Measurements from ENCODE around the gene TMEM100.

Gene TMEM100, protein sequence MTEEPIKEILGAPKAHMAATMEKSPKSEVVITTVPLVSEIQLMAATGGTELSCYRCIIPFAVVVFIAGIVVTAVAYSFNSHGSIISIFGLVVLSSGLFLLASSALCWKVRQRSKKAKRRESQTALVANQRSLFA

DNA sequence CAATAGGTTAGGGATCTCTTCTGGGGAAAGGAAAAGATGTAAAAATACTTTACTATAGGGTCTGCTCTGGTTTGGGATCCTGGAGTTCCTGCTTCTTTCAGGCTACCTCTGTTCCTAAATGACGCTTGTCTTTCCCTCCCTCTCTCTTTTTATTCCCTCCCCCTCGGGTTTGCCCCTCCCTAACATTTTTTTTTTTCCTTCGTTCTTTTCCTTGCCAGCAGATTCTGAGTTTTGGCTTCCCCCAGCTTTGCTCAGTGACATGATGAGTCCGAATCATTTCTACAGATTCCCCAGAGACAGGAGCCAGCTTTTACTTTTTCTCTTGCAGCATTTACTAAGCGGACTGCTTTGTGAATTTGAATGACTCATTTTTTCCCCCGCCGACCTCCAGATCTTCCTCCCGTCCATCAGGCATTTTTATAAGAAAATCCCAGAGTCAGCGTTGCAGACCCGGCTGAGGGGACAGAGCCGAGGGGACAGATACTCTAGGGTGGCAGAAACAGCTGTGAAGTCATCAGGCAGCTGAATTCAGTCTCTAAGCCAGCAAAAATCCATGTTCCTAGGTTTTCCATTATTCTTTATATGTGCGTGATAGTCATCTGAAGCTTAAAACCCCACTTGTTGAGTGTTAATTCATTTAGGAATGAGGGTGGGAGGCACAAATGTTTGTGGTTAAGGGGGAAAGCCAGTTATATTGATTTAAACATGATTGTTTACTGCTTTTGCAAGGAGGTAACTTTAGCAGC, at the start of gene TMEM100:
Gene TMEM100 (minus strand): TSS at position 123 of the 746 bp plus-strand sequence. CDS start 1,794 bp downstream, outside the sequence.
- in situ Hi-C loops (cut with MboI; ENCODE audit: low pct_unique_long_range_greater_than_20kb, low sequenced_read_pairs), result no loop called here

DNA sequence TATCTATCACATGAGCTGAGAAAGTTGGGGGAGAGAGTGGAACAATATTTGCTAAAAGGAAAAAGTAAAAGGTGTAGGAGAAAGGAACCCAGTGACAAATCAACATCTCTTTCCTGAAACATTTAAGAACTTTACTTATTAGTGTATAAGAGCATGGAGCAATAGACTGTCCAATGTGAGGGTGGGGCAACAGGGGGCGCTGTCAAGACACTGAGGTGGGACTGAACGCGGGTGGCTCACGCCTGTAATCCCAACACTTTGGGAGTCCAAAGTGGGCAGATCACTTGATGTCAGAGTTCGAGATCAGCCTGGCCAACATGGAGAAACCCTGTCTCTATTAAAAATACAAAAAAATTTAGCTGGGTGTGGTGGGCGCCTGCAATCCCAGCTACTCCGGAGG, 49.4 kb upstream of the TMEM100 start:
- DNase-seq, result no peak
- in situ Hi-C loops (cut with MboI; ENCODE audit: low pct_unique_long_range_greater_than_20kb, low sequenced_read_pairs), result loop anchor here (25.0 kb wide), 1 partner anchor 235 kb away; no protein-coding TSS in a partner anchor

More for the DNA sequence above, at the start of gene TMEM100:
- DNase-seq, result peak; percentile 15

DNA sequence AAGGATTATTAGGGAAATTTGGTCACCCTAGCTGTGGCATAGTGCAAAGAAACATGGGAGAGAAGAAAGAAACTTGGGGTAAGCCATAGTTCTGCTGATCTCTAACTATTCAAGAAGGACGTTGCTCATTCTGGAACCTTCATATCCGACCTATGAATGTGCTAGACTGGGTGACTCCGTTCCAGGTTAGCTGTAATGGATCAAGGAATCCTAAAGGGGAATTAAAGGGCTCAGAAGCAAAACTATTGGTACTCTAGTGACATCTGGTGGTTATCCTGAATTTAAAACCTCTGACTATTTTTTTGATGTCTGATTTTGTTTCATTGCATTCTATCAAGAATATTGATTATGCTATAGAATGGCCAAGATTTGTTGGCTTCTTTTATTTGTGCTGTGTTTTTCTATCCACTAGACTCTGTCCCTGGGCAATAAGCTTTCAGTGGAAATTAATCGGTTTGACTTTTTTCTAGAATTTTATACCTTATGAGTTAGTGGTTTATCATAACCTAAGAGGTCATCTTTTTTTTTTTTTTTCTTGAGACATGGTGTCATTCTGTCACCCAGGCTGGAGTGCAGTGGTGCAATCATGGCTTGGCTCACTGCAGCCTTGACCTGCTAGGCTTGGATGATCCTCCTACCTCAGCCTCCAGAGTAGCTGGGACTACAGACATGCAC, 47.7 kb upstream of the TMEM100 start:
- in situ Hi-C loops (cut with MboI; ENCODE audit: low pct_unique_long_range_greater_than_20kb, low sequenced_read_pairs), result loop anchor here (25.0 kb wide), 1 partner anchor 233 kb away; no protein-coding TSS in a partner anchor
- peak; percentile 69 for DNase-seq

DNA sequence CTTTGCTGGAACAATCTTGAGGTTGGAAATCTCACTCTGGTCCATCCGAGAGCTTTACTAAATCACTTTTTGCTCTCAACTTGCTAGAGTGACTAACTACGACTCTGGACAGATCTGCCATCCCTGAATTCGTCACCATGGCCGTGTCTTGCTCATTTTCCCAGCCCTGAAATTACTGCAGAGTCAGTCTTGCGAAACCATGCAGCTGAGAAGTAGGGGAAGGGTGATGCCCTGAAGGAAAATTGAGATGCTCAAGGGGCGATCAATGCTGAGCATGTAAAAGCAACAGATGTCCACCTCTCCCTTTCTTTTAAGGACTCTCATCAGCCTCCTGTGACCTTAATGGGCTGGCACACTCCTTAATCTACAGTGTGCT, 46.9 kb upstream of the TMEM100 start:
- DNase-seq, result no peak
- in situ Hi-C loops (cut with MboI; ENCODE audit: low pct_unique_long_range_greater_than_20kb, low sequenced_read_pairs), result loop anchor here (25.0 kb wide), 1 partner anchor 232 kb away; no protein-coding TSS in a partner anchor

DNA sequence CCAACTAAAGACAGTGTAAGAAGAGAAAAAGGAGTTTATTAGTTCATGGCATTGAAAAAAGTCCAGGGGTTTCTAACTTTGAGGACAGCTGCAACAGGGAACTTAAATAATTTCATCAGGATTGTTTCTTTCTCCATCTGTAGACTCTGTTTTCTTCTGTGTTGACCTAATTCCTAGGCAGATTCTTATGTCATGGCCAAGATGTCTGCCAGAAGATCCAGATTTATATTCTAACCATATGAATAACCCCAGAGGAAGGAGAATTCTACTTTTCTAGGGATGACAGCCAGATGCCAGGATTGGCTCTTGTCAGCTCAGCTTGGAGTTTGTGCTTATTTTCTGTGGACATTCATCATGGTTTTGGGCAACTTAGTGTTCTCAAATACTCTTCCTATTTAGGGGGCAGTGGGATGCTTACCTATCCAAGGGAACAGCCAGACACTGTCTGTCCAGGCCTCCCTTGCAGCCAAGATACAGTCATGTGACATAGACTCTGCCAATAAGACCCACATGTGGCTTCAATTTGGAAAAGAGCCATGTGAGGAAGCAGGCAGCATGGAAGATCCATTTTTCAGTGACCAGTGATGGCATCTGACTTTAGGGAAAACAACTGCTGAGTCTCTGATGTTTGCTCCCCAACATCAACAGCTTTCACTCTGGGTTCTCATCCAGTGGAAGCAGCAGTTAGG, 46.4 kb upstream of the TMEM100 start:
- DNase-seq, result no peak
- in situ Hi-C loops (cut with MboI; ENCODE audit: low pct_unique_long_range_greater_than_20kb, low sequenced_read_pairs), result loop anchor here (25.0 kb wide), 1 partner anchor 232 kb away; no protein-coding TSS in a partner anchor

DNA sequence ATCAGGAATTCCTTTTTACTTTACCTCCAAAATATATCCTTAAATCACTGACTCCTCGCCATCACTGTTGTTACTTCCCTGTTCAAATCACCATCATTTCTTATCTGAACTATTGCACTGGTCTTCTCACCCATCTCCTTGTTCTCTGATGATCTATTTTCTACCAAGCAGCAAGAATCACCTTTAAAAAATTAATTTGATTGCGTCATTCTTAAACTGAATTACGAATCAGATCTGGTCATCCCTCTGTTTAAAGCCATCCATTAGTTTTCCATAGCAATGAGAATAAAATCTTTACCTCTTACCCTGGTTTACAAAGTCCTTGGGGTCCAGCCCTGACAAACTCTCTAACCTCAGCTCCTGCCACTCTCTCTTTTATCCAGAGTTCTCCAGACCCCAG, 42.8 kb upstream of the TMEM100 start:
- DNase-seq, result no peak
- in situ Hi-C loops (cut with MboI; ENCODE audit: low pct_unique_long_range_greater_than_20kb, low sequenced_read_pairs), result loop anchor here (25.0 kb wide), 1 partner anchor 228 kb away; no protein-coding TSS in a partner anchor

DNA sequence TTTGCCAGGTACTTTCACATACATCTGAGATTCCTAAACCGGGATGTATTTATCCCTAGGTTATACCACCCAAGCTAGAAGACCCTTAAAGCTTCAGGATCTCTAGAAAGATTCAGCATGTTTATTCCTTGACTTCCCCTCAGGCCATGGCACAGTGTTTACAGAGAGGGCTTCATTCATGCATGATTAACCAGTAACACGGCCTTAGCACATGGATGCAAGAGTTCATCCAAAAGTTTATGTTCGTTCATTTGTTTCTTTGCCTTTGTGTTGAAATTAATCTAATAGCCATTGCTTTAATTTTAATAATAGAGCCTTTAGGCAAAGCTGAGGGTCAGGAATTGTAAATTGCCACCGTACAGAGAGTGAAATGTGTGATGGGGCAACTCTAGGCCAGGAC, 41.9 kb upstream of the TMEM100 start:
- no peak for DNase-seq
- in situ Hi-C loops (cut with MboI; ENCODE audit: low pct_unique_long_range_greater_than_20kb, low sequenced_read_pairs), result loop anchor here (25.0 kb wide), 1 partner anchor 227 kb away; no protein-coding TSS in a partner anchor

DNA sequence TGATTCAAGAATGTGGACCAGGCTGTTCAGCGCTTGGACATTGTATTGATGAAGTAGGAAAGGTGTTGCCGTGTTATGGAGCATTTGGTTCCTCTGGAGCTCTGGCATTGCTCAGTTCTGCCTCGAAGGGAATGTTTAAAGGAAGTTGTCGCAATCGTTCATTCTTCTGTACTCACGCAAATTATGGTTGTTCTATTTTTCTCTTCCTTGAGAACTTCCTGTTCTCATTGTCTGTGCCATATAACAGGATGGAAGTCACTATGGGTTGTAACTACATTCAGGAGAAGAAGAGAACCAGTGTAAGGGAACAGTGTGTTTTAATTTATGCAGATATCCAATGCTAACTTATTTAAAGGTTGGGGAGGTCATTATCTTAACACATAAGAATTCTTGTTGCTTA, 41.2 kb upstream of the TMEM100 start:
- in situ Hi-C loops (cut with MboI; ENCODE audit: low pct_unique_long_range_greater_than_20kb, low sequenced_read_pairs), result loop anchor here (25.0 kb wide), 1 partner anchor 227 kb away; no protein-coding TSS in a partner anchor
- peak; percentile 63 for DNase-seq

DNA sequence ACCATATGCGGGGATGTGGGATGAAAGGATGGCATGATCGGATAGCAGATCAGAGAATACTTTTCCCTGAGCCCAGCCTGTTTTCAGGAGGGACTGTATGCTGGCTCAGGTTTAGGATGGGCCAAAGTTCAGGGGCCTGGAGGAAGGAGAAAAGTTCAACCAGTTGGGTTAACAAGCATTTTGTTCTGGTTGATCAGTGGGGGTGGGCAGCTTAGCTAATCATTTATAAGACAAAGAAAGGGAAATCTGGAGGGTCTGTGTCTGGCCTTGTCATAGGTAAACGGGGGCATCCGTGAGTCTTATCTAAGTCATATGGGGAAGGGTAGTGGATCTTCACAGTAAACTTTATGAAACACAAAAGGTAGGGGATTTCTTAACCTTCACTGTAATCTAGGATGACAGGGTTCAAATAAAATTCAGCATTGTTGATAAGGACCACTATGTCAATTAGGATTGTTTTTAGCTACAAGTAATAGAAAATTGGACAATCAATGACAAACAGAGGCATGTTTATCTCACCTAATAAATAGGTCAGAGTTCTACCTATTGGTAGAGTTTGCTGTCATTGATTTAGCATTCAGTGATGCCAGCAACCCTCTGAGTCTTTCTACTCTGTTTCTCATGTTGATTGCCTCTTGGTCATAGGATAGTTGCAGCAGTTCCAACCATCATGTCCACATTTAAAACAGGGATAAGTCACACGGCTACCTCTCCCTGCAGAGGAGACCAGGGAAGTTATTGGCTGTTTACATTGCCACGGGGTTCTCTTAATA, 39.6 kb upstream of the TMEM100 start:
- in situ Hi-C loops (cut with MboI; ENCODE audit: low pct_unique_long_range_greater_than_20kb, low sequenced_read_pairs), result loop anchor here (25.0 kb wide), 1 partner anchor 225 kb away; no protein-coding TSS in a partner anchor
- no peak for DNase-seq

DNA sequence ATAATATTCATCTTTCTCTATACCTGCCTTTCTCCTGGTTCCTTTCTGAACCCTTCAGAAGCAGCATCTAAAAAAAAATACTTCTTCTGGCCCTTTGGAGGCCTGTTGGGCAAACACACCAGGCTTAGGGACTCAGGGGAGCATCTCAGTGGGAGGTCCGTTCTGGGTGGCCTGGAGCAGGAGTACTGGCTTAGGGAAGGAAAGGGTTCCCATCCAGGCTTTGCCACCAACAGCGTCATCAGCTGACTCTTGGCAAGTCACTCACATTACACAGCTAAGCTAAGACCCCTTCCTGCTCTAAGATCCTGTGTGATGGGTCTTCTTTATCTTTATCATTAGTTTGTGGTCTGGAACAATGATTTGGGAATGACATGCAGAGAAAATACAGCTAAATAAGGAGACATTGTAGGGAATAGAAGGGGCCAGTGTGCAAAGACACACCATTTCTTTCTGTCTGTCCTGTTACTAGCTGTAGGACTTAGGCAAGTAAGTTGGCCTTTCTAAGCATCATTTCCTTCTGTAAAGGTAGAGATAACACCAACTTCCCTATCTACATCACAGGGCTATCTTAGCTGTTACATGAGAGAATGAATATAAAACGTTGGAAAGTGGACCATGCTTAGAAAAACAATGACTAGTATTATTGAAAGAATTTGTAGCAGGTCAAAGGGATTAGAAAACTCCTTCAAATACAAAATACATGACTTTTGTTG, 38.1 kb upstream of the TMEM100 start:
- peak; percentile 45 for DNase-seq
- in situ Hi-C loops (cut with MboI; ENCODE audit: low pct_unique_long_range_greater_than_20kb, low sequenced_read_pairs), result loop anchor here (25.0 kb wide), 1 partner anchor 223 kb away; no protein-coding TSS in a partner anchor

DNA sequence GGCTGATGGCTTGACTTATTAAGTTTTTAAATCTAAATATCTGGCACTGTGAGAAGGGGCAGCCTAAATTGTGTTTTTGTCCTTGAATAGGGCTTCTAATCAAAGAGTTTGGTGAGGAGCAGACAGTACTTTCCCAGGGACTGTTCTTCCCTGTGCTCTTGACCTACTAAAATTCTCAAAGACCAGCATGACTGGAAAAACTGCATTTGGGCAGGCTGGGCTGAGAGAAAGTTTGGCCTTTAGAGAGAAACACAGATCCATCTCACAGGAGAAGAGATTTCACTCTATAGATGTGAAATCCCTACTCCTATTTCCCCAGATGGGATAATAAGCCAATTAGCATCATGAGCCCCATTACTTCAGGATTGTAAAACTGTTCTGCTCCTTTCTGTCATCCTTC, 35.5 kb upstream of the TMEM100 start:
- in situ Hi-C loops (cut with MboI; ENCODE audit: low pct_unique_long_range_greater_than_20kb, low sequenced_read_pairs), result loop anchor here (25.0 kb wide), 1 partner anchor 221 kb away; no protein-coding TSS in a partner anchor
- no peak for DNase-seq

DNA sequence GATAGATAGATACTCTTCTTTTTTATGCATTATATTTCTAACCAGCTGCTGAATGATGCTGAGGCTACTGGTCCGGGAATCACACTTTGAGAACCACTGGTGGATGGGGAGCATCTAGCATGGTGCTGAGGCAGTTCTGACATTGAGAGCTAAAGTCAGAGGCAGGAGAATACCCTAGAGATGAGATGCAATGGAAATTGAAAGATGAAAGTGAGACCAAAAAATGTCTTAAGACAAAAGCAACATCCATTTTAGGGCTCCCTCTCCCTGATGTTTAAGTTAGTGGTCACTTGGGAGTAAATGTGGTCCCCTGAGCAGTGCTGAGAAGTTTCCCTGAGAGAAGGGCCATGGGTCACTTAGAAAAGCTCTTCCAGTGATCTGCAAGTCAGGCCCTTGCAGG, 35.0 kb upstream of the TMEM100 start:
- in situ Hi-C loops (cut with MboI; ENCODE audit: low pct_unique_long_range_greater_than_20kb, low sequenced_read_pairs), result loop anchor here (25.0 kb wide), 1 partner anchor 220 kb away; no protein-coding TSS in a partner anchor

DNA sequence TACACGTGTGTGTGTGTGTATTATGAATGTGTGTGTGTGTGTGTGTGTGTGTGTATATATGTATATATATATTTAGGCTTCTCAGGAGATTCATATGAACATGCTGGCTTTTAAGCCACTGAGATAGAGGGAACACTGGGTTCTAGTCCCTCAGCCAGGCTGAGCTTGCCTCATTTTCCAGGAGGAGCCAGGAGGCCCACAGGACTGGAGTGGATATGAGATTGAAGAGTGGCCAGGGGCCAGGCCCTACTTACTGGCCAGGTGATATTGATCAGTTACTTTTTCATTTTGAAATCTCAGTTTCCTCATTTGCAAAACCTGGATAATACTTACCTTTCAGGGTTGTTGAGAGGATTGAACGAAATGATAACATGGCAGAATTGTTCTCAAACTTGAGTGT, 34.0 kb upstream of the TMEM100 start:
- in situ Hi-C loops (cut with MboI; ENCODE audit: low pct_unique_long_range_greater_than_20kb, low sequenced_read_pairs), result loop anchor here (25.0 kb wide), 1 partner anchor 219 kb away; no protein-coding TSS in a partner anchor
- DNase-seq, result no peak

More for the DNA sequence above, 35.0 kb upstream of the TMEM100 start:
- no peak for DNase-seq

DNA sequence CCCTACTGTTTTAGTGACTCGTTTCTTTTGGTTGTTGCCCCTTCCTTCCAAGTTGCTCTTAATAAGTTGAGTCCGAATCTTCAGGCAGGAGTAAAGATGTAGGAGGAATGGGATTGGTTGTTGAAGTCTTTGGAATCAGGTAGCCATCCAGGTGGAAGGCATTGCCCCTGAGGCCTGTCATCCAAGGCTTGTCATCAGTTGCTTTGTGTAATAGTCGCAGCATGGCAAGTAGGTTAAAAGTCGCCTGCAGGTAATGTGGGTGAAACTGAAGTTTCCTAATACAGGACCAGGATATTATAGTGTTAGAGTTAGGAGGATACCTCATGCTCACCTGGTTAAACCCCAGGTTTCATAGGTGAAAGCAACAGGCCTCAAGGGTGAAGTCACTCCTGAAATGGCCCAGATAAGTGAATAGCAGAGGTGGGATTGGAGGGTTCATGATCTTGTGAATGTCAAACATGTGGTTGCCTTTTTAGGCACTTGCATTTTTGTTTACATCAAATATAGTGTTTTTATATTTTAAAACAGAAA, 29.1 kb upstream of the TMEM100 start:
- in situ Hi-C loops (cut with MboI; ENCODE audit: low pct_unique_long_range_greater_than_20kb, low sequenced_read_pairs), result loop anchor here (25.0 kb wide), 1 partner anchor 214 kb away; no protein-coding TSS in a partner anchor
- DNase-seq, result no peak

DNA sequence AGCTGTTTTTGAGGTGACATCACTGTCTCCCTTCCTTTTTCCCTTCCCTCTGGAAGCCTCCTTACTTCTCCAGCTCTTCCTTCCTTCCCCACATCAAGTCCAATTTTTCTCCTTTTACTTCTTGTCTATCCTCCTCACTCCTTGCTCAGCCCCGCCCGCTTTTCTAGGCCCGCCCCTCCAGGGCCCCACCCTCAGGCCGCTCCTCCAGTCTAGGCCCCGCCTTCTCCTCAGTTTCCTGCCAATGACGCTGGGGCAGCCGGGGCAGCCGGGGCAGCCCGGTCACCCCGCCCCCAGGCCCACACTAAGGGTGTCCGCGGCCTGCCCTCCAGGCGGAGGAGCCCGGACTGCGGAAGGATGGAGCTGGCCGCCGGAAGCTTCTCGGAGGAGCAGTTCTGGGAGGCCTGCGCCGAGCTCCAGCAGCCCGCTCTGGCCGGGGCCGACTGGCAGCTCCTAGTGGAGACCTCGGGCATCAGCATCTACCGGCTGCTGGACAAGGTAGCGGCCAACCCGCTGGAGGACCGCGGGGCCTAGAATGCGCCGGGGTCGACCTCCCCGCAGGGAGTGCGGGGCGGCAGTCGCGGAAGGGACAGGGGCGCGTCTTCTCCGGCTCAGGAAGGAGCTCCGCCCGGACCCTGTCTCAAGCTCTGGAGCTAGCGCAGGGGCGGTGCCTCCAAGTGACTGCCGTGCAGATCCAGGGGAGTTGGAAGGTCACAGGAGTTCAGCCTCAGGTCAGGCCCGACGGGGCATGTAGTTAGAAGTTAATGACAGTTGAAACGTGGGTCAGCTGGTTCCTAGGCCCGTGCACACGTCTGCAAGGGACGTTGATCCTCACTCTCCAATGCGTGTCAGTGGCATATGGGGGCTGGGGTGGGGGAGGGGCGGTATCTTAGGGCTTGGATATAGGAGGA, 28.3 kb upstream of the TMEM100 start, which contains the start of gene PCTP:
Gene PCTP (plus strand): TSS at position 302 of the 908 bp plus-strand sequence. CDS start 53 bp downstream, at position 355.
- in situ Hi-C loops (cut with MboI; ENCODE audit: low pct_unique_long_range_greater_than_20kb, low sequenced_read_pairs), result loop anchor here (25.0 kb wide), 1 partner anchor 214 kb away; no protein-coding TSS in a partner anchor
- peak; percentile 93 for DNase-seq

DNA sequence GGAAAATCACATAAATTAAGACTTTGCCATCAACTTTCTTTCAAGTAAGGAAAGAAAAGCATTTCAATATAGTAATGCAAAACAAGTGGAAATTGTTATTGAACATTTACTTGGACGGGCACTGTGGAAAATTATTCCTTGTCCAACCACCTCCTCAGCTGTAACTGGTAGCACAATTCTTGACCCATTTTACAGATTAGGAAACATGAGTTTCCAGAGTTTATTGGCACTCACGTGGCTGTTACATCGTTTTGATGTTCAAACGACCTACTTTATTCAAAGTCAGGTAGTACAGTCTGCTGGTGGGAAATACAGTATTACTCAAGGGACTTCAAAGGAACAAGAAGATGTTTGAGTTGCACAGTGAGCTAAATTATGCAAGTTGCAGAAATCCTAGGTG, 27.3 kb upstream of the TMEM100 start:
- in situ Hi-C loops (cut with MboI; ENCODE audit: low pct_unique_long_range_greater_than_20kb, low sequenced_read_pairs), result loop anchor here (25.0 kb wide), 2 partner anchors 87 to 213 kb away; no protein-coding TSS in a partner anchor
- no peak for DNase-seq
